ENCODE data around the gene FER.
A peak's percentile ranks its signal among the peaks of the same experiment; 100 is the strongest.
"Not testable (repeated sequence)": the region's sequence is repeated elsewhere in the genome, so short reads cannot be mapped to it uniquely, and the experiment has no call there.

The FER gene

GRCh38 chr5:108748401-108749127, 867 bp downstream of the FER start:
- DNase-seq: peak; percentile 98

- peak; percentile 76 for DNase-seq
Observed at GRCh38 chr5:108749128-108749861, 1.6 kb downstream of the FER start.

DNA sequence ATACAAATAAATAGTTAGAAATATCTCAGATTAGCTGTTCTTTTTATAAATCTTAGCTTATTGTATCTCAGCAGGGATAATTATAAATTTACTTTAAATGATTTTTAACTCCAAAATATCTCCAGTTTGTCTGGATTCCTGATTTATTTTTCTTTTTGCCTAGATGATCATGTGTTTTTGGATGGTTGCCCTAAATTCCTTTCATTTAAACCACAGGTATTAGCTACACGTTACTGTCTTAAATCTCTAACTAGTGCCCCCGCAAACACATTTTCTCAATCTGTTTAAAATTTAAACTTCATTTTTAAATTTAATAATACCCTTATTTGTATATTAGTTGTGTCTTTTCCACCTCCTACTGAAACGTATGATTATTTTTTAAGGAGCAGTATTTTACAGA, 5.6 kb downstream of the FER start:
- no peak for DNase-seq

GRCh38 chr5:108753877-108754276, 6.2 kb downstream of the FER start:
- no peak for DNase-seq

- no peak for DNase-seq
Observed at GRCh38 chr5:108760512-108760911, 12.8 kb downstream of the FER start.

DNA sequence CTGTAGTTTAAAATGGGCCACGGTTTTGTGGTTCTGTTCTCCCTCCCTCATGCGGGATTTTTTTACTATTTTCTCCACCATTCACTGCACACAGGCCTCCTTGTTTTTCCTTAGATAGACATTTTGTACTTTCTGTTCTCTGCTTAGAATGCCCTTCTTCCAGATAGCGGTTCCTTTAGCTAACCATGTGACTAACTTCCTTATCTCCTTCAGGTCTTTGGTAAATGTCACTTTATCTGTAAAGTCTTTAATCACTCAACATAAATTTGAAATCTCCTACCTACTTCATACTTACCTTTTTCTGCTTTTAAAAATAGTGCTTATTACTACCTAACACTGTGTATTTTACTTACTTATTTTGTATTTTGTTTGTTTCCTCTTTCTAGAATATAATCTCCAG, 15.0 kb downstream of the FER start:
- no peak for DNase-seq

DNA sequence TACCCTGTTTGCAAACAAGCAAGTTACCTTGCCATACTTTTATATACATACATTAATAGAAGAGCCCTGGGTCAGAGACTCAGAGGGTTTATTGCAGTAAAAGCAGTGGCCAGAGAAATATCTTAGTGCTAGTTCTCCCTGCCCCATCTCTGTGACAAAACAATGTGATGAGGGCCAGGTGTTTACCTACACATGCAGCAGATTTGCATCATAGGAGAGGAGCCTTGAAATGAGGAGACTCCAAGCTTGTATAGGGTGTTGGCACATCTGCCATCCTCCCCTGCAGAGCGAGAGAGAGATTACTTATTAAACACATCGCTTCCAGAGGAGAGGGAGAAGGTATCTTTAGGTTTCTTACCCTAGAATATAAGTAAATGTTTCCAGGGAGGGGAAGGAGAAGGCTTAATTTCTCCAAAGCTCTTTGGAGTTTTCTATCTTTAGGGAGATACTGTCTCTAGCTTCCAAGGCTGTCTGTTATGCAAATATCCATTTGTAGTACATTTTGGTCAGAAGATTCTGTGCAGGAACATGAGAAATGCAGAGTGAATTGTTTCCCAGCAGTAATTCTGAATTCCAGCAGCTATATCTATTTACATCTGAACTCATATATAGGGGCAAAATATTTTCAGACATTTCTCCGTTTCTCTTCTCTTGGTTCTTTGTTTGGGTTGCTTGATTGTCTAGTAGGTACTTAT, 15.7 kb downstream of the FER start:
- DNase-seq: no peak

DNA sequence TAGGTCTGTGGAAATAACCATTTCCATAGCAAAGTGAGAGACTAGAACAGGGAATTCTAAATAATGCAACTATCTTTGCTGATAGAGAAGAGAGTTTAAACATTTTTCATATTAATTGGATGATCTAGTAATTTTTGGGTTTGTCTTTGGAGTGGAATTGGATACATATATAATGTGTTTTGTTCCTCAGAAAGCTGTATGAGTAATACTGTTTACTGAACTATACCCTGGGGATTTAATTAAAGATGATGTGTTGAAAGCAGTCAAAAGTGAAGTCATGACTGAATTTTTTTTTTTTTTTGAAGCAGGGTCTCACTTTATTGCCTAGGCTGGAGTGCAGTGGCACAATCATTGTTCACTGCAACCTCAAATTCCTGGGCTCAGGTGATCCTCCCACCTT, 17.9 kb downstream of the FER start:
- DNase-seq: no peak

DNA sequence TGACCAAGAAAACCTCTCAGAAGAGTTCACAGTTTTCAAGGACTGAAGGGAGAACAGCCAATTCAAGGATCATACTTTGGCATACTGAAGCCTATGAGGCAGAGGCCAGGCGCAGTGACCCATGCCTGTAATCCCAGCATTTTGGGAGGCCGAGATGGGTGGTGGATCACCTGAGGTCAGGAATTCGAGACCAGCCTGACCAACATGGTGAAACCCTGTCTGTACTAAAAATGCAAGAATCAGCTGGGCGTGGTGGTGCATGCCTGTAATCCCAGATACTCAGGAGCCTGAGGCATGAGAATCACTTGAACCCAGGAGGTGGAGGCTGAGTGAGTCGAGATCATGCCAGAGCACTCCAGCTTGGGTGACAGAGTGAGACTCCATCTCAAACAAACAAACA, 19.2 kb downstream of the FER start:
- DNase-seq: not testable (repeated sequence)

DNA sequence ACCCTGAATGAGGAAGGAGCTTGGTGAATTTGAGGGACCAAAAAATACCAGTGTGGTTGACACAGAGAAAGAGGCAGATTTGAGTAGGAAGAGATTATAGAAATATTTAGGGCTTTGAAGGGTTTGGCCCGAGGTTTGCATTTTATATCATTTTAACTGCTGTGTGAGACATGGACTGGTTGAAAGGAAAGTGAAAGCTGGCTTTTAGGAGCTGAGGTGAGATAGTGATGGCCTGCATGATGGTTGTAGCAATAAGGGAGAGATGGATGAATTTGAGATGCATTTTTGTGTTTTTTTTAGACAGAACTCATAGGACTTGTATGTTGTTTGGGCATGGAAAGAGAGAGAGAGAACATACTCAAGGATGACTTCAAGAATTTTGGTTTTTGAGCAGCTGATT, 21.7 kb downstream of the FER start:
- DNase-seq: no peak

DNA sequence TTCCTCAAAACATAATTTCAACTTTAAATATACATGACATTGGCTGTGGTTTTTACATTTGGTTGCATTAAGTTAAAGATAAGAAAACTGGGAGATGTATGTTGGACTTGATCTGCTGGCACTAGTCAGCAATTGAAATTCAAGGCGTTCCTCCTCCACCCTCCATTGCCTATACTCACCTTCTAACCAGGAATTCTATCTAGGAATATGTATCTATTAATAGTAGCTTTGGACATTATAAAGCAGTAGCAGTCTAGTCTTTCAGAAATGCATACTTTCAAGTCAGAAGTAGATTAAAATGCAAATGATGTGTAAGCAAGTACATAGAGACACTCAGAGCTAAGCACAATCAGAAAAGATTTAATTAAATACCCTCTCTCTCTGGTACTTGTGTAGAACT, 24.9 kb downstream of the FER start:
- no peak for DNase-seq

- DNase-seq: no peak
Observed at GRCh38 chr5:108773330-108773729, 25.6 kb downstream of the FER start.

DNA sequence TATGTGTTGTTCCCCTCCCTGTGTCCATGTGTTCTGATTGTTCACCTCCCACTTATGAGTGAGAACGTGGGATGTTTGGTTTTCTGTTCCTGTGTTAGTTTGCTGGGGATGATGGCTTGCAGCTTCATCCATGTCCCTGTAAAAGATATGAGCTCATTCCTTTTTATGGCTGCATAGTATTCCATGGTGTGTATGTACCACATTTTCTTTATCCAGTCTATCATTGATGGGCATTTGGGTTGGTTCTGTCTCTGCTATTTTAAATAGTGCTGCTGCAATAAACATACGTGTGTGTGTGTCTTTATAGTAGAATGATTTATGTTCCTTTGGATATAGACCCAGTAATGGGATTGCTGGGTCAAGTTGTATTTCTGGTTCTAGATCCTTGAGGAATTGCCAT, 26.4 kb downstream of the FER start:
- not testable (repeated sequence) for DNase-seq

GRCh38 chr5:108777582-108777981, 29.9 kb downstream of the FER start:
- not testable (repeated sequence) for DNase-seq

DNA sequence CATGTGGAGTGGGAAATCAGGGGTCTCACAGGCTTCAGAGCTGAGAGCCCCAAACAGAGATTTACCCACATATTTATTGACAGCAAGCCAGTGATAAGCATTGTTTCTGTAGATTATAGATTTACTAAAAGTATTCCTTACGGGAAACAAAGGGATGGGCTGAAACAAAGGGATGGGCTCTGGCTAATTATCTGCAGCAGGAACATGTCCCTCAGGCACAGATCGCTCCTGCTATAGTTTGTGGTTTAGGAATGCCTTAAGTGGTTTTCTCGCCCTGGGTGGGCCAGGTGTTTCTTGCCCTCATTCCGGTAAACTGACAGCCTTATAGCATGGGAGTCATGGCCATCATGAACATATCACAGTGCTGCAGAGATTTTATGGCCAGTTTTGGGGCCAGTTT, 36.9 kb downstream of the FER start:
- DNase-seq: not testable (repeated sequence)

DNA sequence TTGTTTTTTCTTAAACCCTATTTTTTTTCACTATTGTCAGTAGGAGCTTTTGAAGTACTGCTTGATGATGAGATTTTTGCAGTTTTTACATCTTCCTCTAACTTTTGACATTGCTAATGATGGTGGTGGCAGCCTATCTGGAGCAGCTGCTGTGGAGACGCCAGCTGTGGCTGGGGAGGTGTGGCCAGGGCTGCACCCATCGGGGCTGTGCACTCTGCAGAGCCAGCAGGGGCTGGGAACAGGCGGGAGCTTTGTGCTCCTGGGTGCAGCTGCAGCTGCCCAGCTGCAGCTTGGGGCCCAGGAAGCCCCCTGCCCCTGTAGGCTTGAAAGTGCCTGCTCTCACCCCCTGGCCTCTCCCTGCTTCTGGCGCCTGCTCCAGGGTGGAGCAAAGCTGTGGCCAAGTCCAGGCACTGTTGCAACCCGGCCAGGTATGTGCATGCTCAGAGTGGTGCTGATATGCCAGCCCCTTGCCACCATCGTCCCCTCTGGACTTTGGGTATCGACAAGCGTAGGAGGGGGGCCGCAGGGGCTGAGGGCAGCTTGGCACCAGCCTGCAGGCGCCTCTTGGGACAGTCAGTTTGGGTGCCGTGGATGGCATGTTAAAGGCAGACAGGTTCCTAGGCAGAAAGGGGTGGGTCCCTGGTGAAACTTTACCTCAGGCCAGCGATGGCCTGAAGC, 39.2 kb downstream of the FER start:
- no peak for DNase-seq

DNA sequence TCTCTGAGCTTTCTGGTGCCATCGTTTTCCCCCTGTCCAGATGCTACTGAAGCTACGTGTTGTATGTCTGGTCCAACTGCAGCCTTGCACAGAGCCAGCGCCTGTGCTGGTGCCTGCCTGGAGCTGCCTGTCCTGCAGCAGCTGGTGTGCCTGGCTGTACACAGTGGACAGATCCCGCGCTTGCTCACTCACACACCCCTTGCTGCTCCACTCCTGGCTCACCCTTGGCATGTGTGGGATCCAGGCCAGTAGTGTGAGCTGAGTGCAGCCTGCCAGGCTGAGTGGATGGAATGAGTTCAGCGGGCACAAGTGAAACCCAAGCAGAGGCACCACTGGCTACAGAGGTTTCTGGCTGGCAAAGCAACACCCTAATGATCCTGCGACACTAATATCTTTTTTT, 40.4 kb downstream of the FER start:
- DNase-seq: no peak

DNA sequence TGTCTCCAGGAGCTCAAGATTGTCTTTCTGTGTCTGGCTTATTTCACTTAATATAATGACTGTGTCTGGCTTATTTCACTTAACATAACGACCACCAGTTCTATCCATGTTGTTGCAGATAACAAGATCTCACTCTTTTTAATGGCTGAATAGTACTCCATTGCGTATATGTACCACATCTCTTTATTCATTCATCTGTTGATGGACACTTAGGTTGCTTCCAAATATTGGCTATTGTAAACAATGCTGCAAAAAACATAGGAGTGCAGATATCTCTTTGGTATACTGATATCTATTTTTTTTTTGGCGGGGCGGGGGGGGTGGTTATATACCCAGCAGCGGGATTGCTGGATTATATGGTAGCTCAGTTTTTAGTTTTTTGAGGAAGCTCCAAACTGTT, 45.5 kb downstream of the FER start:
- no peak for DNase-seq

DNA sequence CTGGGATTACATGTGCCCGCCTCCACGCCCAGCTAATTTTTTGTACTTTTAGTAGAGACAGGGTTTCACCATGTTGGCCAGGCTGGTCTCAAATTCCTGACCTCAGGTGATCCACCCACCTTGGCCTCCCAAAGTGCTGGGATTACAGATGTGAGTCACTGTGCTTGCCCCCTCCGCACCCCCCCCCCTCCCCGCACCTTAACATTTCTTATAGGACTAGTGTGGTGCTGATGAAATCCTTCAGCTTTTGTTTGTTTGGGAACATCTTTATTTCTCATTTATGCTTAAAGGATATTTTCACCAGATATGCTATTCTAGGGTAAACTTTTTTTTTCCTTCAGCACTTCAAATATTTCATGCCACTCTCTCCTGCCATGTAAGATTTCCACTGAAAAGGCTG, 46.7 kb downstream of the FER start:
- DNase-seq: not testable (repeated sequence)

DNA sequence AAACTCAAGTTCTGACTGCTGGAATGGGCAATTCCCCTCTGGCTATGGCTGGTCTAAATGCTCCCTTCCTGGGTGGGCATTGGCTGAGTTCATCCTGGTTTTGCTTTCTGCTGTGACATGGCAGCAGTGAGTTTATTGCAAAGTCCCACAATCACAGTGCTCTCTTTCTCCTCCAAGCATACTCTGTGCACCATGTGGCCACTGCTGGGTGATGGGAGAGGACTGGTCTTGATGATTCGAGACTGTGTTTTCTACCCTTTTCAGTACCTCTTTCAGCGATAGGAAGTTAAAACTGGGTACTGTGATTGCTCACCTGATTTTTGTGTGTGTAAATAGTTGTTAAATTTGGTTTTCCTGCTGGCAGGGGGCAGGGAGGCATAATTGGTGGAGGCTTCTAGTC, 49.7 kb downstream of the FER start:
- no peak for DNase-seq

GRCh38 chr5:108797986-108798385, 50.3 kb downstream of the FER start:
- DNase-seq: no peak

- no peak for DNase-seq
Observed at GRCh38 chr5:108798513-108799265, 51.0 kb downstream of the FER start.

GRCh38 chr5:108801301-108801700, 53.6 kb downstream of the FER start:
- DNase-seq: no peak

All from T1000 (cell line).